GM19395 (cell line): ENCODE results near the gene TINAGL1.
A peak's percentile ranks its signal among the peaks of the same experiment; 100 is the strongest.

Experiments
- ATAC-seq: cut with Tn5 transposase; IDR thresholded peaks from one replicate; pipeline ENCODE4 v1.9.1; 2021; ENCODE audit warnings: mild to moderate bottlenecking, moderate library complexity; ENCODE audit not compliant: unreplicated experiment

Gene TINAGL1, protein sequence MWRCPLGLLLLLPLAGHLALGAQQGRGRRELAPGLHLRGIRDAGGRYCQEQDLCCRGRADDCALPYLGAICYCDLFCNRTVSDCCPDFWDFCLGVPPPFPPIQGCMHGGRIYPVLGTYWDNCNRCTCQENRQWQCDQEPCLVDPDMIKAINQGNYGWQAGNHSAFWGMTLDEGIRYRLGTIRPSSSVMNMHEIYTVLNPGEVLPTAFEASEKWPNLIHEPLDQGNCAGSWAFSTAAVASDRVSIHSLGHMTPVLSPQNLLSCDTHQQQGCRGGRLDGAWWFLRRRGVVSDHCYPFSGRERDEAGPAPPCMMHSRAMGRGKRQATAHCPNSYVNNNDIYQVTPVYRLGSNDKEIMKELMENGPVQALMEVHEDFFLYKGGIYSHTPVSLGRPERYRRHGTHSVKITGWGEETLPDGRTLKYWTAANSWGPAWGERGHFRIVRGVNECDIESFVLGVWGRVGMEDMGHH

DNA sequence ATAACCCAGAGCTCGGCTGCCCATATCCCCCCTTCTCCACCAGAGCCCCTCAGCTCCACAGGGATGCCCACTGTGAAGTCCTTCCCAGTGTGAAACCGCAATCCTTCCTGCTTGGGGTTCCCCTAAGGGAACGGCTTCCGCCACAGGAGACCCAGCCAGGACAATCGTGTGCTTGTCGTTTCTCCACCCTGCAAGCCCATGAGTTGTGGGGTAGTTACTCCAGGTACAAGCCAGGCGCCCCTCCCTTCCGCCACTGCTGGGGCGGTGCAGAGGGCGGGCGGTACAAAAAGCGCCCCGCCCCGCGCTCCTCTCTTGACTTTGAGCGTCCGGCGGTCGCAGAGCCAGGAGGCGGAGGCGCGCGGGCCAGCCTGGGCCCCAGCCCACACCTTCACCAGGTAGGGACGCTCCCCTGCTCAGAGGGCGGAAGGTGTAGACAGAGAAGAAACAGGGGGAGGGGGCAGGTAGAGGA, at the start of gene TINAGL1:
TINAGL1 (plus strand) TSS at position 315 of the 469 bp plus-strand sequence. CDS start 634 bp downstream, outside the sequence.
- ATAC-seq = no peak

DNA sequence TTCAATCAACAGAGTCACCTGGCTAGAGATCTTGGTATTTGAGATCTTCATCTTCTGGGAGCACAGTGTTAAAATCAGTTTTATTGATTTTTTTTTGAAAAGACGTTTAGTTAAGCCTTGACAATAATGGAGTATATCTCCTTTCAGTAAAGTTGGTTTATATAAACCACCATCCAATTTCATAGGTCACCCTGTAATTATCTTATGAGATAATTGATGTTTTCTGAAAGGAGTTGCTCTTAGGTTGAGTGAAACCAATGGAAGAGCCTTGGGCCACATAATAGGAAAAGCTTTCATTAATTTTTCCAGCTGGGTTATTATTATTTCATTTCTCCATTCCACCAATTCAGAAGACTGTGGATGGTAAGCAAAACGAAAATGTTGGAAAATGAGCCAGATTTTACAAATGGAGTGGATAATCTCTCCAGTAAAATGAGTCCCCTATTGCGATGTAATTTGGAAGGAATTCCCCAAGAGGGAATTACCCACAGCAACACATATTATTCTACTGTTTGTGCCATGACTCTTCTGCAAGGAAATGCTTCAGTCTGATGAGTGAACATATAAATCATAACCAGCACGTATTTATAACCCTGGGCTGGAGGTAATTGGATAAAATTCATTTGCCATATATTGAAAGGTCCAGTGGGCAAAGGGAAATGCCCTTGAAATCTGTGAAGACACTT, 46.2 kb upstream of the TINAGL1 start:
- ATAC-seq = no peak

DNA sequence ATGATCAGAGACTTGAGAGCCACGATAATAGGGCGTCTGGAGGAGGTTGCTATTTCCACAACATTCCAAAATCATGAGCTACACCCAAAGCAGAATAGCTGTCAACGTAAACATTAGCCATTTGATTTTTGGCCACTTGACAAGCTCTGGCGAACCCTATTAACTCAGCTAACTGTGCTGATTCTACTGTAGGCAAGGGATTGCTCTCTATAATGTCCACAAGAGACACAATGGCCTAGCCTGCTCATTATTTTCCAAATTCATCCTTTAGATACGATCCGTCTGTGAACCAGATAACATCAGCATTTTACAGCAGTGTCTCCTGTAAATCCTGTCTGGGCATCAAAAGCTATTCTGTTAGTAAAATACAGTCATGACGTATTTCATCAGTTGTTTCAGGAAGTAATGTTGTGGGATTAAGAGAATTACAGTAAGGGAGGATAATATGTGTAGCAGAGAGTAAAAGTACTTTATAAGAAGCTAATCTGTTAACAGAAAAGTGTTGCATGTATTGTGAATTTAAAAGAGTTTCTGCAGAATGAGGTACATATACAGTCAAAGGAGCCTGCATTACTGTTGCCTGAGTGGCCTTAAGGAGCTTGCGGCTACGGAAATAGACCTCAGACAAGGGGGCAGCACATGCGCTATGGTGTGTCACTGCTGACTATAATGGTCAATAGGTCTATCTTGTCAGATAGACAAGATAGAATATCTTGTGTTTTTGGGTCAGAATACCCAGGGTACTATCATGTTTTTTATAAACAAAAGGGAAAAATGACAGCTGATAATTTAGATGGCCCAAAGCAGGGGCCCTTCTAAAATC, 44.9 kb upstream of the TINAGL1 start:
- no peak for ATAC-seq

DNA sequence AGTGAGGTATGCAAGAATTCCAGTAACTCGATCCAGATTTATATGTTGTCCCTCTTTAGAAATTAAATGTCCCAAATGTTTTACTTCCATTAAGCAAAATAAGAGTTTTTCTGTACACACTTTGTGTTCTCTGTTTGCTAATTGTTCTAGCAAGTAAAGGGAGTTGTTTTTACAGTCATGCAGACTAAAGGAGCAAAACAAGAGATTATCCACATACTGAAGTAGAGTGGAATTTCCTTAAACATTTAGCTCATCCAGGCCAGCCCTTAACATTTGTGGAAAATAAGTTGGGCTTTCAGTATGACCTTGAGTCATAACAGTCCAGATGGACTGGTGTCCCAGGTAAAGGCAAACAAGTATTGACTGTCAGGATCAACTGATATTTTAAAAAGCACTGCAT, 44.1 kb upstream of the TINAGL1 start:
- ATAC-seq = no peak

DNA sequence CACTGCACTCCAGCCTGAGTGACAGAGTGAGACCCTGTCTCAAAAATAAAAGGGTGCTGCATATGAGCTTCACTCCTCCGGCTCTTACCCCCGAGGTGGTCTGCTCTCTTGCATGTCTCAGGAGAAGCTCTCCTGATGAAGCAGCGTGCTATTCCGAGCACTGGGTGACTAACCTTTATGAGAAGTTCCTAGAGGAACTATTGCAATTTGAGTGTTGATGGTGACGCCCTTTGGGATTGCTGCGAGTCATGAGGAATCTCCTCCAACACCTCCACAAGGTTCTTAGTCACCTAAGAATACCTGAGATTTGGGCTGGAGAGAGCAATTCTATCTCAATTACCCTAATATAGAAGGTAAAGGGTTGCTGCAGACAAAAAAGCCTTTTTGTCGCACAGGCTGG, 40.8 kb upstream of the TINAGL1 start:
- ATAC-seq = no peak

DNA sequence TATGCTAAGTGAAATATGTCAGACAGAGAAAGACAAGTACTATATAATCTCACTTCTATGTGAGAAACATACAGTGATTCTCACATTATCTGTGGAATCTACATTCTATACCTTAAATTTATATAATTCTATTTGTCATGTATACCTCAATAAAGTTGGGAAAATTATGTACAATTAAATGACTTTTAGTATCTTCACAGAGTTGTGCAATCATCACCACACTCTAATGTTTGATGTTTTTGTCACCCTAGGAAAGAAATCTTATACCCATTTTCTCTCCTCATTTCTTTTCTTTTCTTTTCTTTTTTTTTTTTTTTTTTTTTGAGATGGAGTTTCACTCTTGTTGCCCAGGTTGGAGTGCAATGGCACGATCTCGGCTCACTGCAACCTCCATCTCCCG, 37.0 kb upstream of the TINAGL1 start:
- no peak for ATAC-seq

DNA sequence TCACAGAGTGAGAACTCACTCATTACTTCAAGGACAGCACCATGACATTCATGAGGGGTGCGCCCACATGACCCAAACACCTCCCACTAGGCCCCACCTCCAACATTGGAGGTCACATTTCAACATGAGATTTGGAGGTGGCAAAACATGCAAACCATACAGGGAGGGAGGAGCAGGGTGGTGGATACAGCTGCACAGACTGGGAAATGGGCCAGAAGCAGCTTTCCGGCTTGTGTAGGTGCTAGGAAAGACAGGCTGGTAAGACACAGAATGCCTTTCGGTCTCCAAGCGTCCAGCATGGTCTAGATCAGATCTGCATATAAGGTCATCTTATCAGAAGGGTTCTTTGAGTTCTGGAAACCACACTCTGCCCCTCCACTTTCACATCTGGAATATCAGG, 35.1 kb upstream of the TINAGL1 start:
- no peak for ATAC-seq

DNA sequence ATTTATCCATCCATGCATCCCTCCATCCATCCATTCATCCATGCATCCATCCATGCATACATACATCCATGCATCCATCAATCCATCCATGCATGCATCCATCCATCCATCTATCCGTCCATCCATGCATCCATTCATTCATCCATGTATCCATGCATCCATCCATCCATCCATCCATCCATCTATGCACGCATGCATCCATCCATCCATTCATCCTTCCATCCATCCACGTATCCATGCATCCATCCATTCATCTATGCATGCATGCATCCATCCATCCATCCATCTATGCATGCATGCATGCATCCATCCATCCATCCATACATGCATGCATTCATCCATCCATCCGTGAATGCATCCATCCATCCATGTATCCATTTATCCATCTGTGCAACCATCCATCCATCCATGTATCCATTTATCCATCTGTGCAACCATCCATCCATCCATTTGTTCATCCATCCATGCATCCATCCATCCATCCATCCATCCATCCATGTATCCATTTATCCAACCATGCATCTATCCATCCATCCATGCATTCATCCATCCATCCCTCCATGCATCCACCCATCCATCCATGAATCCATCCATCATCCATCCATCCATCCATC, 30.3 kb upstream of the TINAGL1 start:
- ATAC-seq = no peak

DNA sequence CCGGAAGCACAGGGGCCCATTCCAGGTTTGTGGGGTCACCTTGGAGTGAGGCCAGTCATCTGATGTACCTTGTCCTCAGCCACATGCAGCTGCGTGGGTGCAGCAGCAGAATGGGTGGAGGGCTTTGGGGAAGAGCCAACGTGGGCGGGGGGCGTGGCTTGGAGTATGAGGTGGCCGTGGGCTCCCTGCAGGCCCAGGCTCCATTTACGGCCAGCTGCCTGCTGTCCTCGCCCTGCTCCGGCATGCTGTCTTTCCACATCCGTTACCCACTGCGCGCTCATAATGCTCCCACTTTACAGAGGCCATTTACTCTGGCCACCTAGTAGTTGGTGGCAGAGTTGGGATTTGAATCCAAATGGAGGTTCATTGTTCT, 27.8 kb upstream of the TINAGL1 start:
- ATAC-seq = peak; percentile 6

DNA sequence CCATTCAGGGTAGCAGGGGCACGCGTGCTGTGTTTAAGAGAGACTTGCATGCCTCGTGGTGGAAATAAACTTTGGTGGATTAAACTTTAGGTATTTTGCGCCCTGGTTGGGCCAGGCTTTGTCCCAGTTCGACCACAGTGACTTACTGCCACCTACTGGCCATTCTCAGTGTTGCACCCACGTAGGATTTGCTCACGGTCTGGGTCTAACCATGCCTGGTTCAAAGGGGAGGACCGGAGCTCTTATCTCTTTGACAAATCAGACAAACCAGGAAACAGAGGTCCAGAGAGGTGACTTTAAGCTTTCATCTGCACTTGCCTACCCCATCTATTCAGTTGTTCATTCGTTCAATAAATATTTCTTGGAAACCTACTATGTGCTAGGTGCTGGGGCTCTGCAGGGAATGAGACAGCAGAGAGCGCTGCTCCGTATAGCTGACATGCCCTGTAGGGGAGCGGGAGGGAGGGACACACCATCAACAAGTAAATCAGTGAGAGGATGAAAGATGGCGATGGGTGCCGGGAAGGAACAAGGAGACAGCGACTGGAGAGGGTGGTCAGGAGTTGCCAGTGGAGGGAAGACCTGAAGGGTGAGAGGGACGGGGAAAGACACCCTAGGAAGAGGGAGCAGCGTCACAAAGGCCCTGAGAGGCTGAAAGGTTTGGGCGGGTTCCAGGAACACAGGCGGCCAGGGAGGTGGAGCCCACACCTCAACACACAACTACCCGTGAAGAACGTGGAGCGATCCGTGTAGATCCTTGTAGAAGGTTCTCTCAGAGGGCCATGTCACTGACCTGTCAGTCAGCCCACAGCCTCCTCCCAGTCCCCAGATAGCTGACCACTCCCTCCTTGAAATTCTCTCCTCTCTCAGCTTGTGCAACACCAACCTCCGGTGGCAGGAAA, 27.2 kb upstream of the TINAGL1 start:
- ATAC-seq = peak; percentile 82

DNA sequence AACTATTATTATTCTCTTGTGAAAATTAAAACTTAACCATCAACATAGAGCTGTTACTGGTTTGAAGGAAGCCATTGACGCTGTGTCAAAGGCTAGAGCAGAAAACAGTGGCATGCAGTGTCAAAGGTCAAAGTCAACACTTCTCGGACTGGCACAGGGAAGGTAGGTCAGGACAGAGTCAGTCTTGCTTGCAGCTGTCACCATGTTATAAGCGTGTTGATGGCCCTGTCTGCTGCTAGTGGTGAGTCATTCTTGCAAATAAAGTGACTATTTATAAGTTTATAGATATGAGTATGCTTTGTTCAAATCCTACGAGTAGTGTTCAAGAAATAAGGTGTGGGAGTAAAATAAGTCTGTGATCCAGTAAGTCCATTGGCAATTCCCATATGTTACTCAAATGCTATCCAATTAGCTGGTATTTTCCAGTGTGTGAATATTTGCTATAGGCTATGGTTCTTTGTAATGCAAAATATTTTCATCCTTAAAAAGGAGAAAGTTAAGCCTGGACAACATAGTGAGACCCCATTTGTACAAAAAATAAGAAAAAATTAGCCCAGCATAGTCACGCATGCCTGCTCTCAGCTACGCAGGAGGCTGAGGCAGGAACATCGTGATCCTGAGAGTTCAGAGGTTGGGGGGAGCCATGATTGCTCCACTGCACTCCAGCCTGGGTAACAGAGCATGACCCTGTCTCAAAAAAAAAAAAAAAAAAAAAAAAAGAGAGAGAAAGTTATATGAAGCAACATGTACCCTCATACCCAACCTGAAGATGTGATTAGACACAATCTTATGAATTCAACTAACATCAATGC, 26.3 kb upstream of the TINAGL1 start:
- peak; percentile 31 for ATAC-seq

DNA sequence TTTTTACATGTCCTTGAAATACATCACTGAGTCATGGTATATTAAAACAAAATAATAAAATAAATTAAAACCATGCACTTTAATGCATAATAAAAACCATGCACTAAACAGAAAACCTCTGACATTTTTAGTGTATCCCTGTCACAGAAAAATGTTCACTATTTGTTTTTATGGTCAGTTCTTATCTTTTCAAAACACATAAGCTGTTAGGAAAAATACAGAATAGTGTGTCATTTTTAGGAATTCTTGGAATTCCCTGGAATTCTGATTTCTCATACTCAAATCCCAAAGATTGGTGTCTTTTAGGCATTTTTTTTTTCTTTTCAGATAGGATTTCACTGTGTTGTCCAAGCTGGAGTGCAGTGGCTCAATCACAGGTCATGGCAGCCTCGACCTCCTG, 25.1 kb upstream of the TINAGL1 start:
- no peak for ATAC-seq

DNA sequence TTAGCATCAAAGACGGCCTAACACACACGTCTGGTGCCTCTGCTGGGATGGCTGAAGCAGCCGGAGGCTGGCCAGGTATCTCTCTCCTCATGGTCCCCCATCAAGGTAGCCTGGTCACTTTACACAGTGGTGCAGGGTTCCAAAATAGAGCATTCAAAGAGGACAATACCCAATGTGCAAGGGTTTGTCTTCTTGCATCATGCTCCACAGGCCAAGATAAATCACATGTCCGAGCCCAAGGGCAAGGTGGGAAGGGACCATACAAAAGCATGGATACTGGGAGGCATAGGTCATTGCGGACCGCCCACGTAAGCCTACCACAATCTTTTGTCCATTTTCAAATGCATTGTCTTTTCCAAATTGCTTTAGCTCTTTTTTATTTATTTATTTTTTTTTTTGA, 23.8 kb upstream of the TINAGL1 start:
- ATAC-seq = no peak

DNA sequence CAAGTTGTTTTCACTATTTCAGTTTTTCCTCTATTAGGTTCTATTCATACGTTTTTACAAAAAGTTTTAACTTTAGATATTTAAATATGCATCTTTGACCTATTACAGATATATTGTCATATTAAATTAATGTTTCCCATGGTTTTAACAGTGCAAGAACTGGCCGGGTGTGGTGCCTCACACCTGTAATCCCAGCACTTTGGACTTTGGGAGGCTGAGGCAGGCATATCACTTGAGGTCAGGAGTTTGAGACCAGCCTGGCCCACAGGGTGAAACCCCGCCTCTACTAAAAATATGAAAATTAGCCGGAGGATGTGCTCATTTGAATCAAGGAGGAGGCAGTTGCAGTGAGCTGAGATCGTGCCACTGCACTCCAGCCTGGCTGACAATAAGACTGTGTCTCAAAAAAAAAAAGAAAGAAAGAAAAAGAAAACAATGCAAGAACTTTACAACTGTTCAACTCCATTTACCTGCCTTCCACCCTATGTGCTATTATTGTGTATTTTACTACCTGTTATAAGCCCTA, 19.8 kb upstream of the TINAGL1 start:
- ATAC-seq = no peak

DNA sequence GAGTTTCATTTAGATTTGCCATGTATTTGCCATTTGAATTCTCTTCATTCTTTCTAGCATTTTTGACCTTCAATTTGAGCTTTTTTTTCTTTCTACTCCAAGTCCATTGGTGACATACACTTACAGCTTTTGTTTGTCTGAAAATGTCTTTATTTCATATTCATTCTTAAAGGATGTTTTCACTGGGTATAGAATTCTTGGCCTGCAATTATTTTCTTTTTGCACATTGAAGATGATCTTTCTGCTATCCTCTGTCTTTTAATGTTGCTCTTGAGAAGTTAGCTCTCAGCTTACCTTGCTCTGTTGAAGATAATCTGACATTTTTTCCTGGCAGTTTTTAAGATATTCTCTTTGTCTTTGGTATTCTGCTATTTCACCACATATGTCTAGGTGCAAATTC, 16.6 kb upstream of the TINAGL1 start:
- no peak for ATAC-seq

DNA sequence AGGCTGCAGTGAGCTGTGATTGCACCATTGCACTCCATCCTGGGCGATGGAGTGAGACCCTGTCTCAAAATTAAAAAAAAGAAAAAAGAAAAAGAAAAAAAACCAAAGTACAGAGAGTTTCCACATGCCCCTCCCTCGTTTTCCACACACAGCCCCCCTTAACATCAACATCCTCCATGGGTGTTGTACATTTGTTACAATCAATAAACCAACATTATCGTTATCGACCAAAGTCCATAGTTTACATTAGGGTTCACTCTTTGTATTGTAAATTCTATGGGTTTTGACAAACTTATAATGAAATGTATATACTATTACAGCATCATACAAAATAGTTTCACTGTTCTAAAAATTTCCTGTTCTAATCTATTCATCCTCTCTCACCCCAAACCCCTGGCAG, 15.9 kb upstream of the TINAGL1 start:
- no peak for ATAC-seq

DNA sequence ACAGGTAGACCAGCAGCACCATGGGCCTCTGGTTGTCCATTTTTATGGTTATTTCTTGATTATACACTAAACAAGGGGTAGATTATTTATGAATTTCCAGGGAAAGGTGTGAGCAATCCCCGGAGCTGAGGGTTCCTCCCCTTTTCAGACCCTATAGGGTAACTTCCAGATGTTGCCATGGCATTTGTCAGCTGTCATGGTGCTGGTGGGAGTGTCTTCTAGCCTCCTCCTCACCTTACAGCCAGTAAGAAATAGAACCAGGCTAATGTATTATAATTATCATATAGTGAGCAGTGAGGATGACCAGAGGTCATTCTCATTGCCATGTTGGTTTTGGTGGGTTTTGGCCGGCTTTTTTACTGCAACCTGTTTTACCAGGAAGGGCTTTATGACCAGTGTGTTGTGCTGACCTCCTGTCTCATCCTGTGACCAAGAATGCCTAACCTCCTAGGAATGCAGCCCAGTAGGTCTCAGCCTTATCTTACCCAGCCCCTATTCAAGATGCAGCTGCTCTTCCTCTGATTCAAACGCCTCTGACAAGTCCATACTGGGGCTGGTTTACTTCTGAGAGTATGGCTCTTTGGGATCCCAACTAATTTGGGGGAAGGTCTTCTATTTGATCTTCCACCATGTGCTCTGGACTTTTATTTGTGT, 13.5 kb upstream of the TINAGL1 start:
- ATAC-seq = no peak

DNA sequence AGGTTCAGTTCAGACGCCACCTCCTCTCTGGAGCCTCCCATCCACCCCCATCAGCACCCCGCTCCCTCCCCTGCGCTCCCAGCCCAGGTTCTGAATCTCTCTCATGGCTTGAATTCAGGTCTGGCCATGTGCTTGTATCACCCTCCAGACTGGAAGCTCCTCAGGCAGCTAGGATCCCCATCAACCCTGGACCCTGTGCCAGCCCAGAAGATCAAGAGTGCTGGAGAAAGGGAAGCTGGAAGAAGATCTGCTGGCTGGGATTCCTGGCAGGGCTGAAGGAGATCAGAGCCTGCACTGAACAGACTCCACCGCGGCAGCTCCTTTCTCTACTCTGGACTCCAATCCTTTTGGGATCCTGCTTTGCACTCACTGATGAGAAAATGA, 11.7 kb upstream of the TINAGL1 start:
- ATAC-seq = no peak
